PC-3 (cell line): ENCODE measurements around the gene CRIM1.

Source experiments
- EZH2 ChIP-seq: fragments of 300-600 bp; sonication (generic); IDR thresholded peaks from one replicate; pipeline ENCODE4 v1.6.1; 2017; ENCODE audit warnings: antibody characterized with exemption, mild to moderate bottlenecking, low read length; ENCODE audit not compliant: unreplicated experiment
- TF ChIP-seq, protein P1 (sequence below): fragments of 300-600 bp; sonication (generic); conservative IDR thresholded peaks from 2 replicates; pipeline ENCODE4 v1.5.1; 2017; ENCODE audit warnings: antibody characterized with exemption, low read depth, mild to moderate bottlenecking, low read length

DNA sequence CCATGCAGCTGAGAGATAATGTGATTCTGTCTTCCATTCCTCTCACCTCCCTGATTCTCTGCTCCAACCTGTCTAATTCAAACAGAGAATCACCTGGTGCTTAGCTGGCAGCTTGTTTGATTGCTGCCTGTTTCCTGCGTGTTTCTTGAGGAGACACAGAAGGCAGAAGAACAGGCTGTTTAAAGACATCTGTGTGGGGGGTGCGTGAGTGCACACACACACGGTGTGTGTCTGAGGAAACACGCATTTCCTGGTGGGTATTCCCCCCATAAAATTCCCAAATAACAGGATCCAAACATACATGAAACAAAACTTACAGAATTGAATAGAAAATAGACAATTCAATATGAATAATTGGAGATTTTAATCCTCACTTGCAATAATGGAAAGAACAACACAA is 29.3 kb upstream of the CRIM1 start:
- TF ChIP-seq, protein P1, sequence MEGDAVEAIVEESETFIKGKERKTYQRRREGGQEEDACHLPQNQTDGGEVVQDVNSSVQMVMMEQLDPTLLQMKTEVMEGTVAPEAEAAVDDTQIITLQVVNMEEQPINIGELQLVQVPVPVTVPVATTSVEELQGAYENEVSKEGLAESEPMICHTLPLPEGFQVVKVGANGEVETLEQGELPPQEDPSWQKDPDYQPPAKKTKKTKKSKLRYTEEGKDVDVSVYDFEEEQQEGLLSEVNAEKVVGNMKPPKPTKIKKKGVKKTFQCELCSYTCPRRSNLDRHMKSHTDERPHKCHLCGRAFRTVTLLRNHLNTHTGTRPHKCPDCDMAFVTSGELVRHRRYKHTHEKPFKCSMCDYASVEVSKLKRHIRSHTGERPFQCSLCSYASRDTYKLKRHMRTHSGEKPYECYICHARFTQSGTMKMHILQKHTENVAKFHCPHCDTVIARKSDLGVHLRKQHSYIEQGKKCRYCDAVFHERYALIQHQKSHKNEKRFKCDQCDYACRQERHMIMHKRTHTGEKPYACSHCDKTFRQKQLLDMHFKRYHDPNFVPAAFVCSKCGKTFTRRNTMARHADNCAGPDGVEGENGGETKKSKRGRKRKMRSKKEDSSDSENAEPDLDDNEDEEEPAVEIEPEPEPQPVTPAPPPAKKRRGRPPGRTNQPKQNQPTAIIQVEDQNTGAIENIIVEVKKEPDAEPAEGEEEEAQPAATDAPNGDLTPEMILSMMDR = no peak
- no peak for TF ChIP-seq EZH2
